Rectal smooth muscle tissue (tissue), 1 donor: ENCODE measurements around the gene NEU4.
A peak's percentile ranks its signal among the peaks of the same experiment; 100 is the strongest.
"Not testable (repeated sequence)": the region's sequence is repeated elsewhere in the genome, so short reads cannot be mapped to it uniquely, and the experiment has no call there.

Experiments
- H3K27ac ChIP-seq: one replicate; pipeline ENCODE4 v1.7.0; 2013; ENCODE audit warnings: low read depth, low read length, inconsistent platforms
- H3K27me3 ChIP-seq: one replicate; pipeline ENCODE4 v1.7.0; 2013; ENCODE audit warnings: low read length; ENCODE audit not compliant: control insufficient read depth, insufficient read depth
- H3K36me3 ChIP-seq: one replicate; pipeline ENCODE4 v1.7.0; 2013; ENCODE audit warnings: low read length; ENCODE audit not compliant: control insufficient read depth, insufficient read depth
- H3K4me1 ChIP-seq: one replicate; pipeline ENCODE4 v1.7.0; 2013; ENCODE audit warnings: low read length; ENCODE audit not compliant: control insufficient read depth, insufficient read depth
- H3K4me3 ChIP-seq: one replicate; pipeline ENCODE4 v1.7.0; 2013; ENCODE audit warnings: low read length
- H3K9ac ChIP-seq: one replicate; pipeline ENCODE4 v1.7.0; 2013; ENCODE audit warnings: low read length

NEU4 gene

GRCh38 chr2:241777686-241778627 is 31.0 kb upstream of the NEU4 start:
- Histone ChIP-seq H3K36me3 (no peaks in the 10 kb centered on the region), H3K4me3 (peak overlapping the region; percentile 55)

GRCh38 chr2:241780939-241781569 is 27.9 kb upstream of the NEU4 start:
- H3K27ac ChIP-seq: no peak overlapping the region
- no peak overlapping the region for H3K9ac ChIP-seq
- H3K36me3 ChIP-seq: no peaks in the 10 kb centered on the region
- H3K4me1 ChIP-seq: no peaks in the 10 kb centered on the region
- no peaks in the 10 kb centered on the region for H3K27me3 ChIP-seq
- no peak overlapping the region for H3K4me3 ChIP-seq

More at GRCh38 chr2:241777686-241778627, 31.0 kb upstream of the NEU4 start:
- no peaks in the 10 kb centered on the region for H3K4me1 ChIP-seq
- peaks cover 2% of the 10 kb centered on the region for H3K27me3 ChIP-seq
- H3K9ac ChIP-seq: no peak overlapping the region
- H3K27ac ChIP-seq: no peak overlapping the region

GRCh38 chr2:241782053-241782452 is 26.9 kb upstream of the NEU4 start:
- not testable (repeated sequence) for H3K36me3 ChIP-seq, H3K27ac ChIP-seq, H3K9ac ChIP-seq, H3K4me1 ChIP-seq, H3K4me3 ChIP-seq, H3K27me3 ChIP-seq

- Histone ChIP-seq H3K27ac (no peak overlapping the region), H3K9ac (no peak overlapping the region), H3K4me3 (no peak overlapping the region)
Observed at GRCh38 chr2:241788135-241788534, 20.9 kb upstream of the NEU4 start.

GRCh38 chr2:241788572-241788971 is 20.4 kb upstream of the NEU4 start:
- no peaks in the 10 kb centered on the region for H3K36me3 ChIP-seq
- H3K4me1 ChIP-seq: no peaks in the 10 kb centered on the region
- H3K27ac ChIP-seq: no peak overlapping the region
- no peak overlapping the region for H3K4me3 ChIP-seq
- no peak overlapping the region for H3K9ac ChIP-seq
- no peaks in the 10 kb centered on the region for H3K27me3 ChIP-seq

More at GRCh38 chr2:241788135-241788534, 20.9 kb upstream of the NEU4 start:
- Histone ChIP-seq H3K4me1 (no peaks in the 10 kb centered on the region), H3K27me3 (no peaks in the 10 kb centered on the region), H3K36me3 (no peaks in the 10 kb centered on the region)

GRCh38 chr2:241791385-241791784 is 17.6 kb upstream of the NEU4 start:
- H3K27me3 ChIP-seq, H3K4me3 ChIP-seq, H3K9ac ChIP-seq, H3K27ac ChIP-seq, H3K36me3 ChIP-seq, H3K4me1 ChIP-seq: not testable (repeated sequence)

- Histone ChIP-seq H3K36me3 (no peaks in the 10 kb centered on the region), H3K4me3 (no peak overlapping the region), H3K27ac (no peak overlapping the region), H3K4me1 (no peaks in the 10 kb centered on the region), H3K27me3 (no peaks in the 10 kb centered on the region), H3K9ac (no peak overlapping the region)
Observed at GRCh38 chr2:241793385-241793784, 15.6 kb upstream of the NEU4 start.

- Histone ChIP-seq H3K4me1 (no peaks in the 10 kb centered on the region), H3K27ac (no peak overlapping the region), H3K36me3 (no peaks in the 10 kb centered on the region), H3K27me3 (no peaks in the 10 kb centered on the region), H3K4me3 (no peak overlapping the region), H3K9ac (no peak overlapping the region)
Observed at GRCh38 chr2:241794250-241794823, 14.7 kb upstream of the NEU4 start.

- no peaks in the 10 kb centered on the region for H3K36me3 ChIP-seq
- H3K27ac ChIP-seq: no peak overlapping the region
- H3K9ac ChIP-seq: no peak overlapping the region
- peak overlapping the region; percentile 28 for H3K4me3 ChIP-seq
- no peaks in the 10 kb centered on the region for H3K27me3 ChIP-seq
- no peaks in the 10 kb centered on the region for H3K4me1 ChIP-seq
Observed at GRCh38 chr2:241795021-241795999, 13.7 kb upstream of the NEU4 start.

GRCh38 chr2:241796209-241796608 is 12.8 kb upstream of the NEU4 start:
- H3K4me1 ChIP-seq: no peaks in the 10 kb centered on the region
- no peak overlapping the region for H3K9ac ChIP-seq
- no peak overlapping the region for H3K27ac ChIP-seq
- H3K36me3 ChIP-seq: no peaks in the 10 kb centered on the region
- no peak overlapping the region for H3K4me3 ChIP-seq
- no peaks in the 10 kb centered on the region for H3K27me3 ChIP-seq

GRCh38 chr2:241796610-241797138 is 12.3 kb upstream of the NEU4 start:
- no peak overlapping the region for H3K9ac ChIP-seq
- H3K4me1 ChIP-seq: no peaks in the 10 kb centered on the region
- no peak overlapping the region for H3K27ac ChIP-seq
- no peaks in the 10 kb centered on the region for H3K36me3 ChIP-seq
- no peak overlapping the region for H3K4me3 ChIP-seq
- H3K27me3 ChIP-seq: no peaks in the 10 kb centered on the region
